H1 (cell line): ENCODE results near the gene KLHL17. TPM values are rescaled to one million over a fixed set of nuclear protein-coding genes. Genes with fewer than 3 reads are reported as not detected.

Experiments
- CTCF ChIA-PET: fragments of 300-600 bp; sonication (Branson Sonifier 250); formaldehyde crosslinking; loops from one replicate; lab custom pipeline; 2021; ENCODE audit not compliant: partially characterized antibody; lab: Charles Lee
- POLR2A ChIA-PET: fragments of 300-600 bp; sonication (Branson Sonifier 250); formaldehyde crosslinking; loops from one replicate; lab custom pipeline; 2021; ENCODE audit warnings: inconsistent platforms; ENCODE audit not compliant: partially characterized antibody; lab: Charles Lee
- DNase-seq, 2 experiments: peaks; one replicate each; pipeline versions ENCODE4 v3.0.0 to v3.0.0-alpha.2; 2010 to 2022; ENCODE audit warnings: low spot score in 2 of 2, low read depth in 1 of 2, mixed read lengths in 1 of 2
- FAIRE-seq: peaks from 2 replicates; lab custom pipeline; 2011; peaks lifted over from hg19 to GRCh38; lab: Jason Lieb, UNC
- H2AFZ ChIP-seq: 2 replicates; pipeline ENCODE4 v1.8.1; 2012; ENCODE audit warnings: low read length, inconsistent platforms
- H2AK5ac ChIP-seq: 2 replicates; pipeline ENCODE4 v1.6.1; 2013; ENCODE audit warnings: low read depth, low read length
- H2BK120ac ChIP-seq: replicated peaks from 2 replicates; pipeline ENCODE3; 2013; ENCODE audit warnings: low read depth, low read length, inconsistent platforms
- H2BK12ac ChIP-seq: 2 replicates; pipeline ENCODE4 v1.6.1; 2013; ENCODE audit warnings: low read depth, low read length
- H2BK15ac ChIP-seq: 2 replicates; pipeline ENCODE4 v1.6.1; 2013; ENCODE audit warnings: low read length
- H2BK20ac ChIP-seq: 2 replicates; pipeline ENCODE4 v1.6.1; 2013; ENCODE audit warnings: low read length
- H2BK5ac ChIP-seq: 2 replicates; pipeline ENCODE4 v1.6.1; 2013; ENCODE audit warnings: low read depth, low read length
- H3K14ac ChIP-seq: 2 replicates; pipeline ENCODE4 v1.6.1; 2013; ENCODE audit warnings: inconsistent platforms; ENCODE audit not compliant: insufficient read length
- H3K18ac ChIP-seq: 2 replicates; pipeline ENCODE4 v1.6.1; 2013; ENCODE audit warnings: low read length; ENCODE audit errors: extremely low read depth
- H3K23ac ChIP-seq: 2 replicates; pipeline ENCODE4 v1.6.1; 2013; ENCODE audit warnings: inconsistent platforms; ENCODE audit not compliant: insufficient read length
- H3K23me2 ChIP-seq: 2 replicates; pipeline ENCODE4 v1.6.1; 2013; ENCODE audit warnings: low read depth, low read length
- H3K27ac ChIP-seq: 2 replicates; pipeline ENCODE4 v1.6.1; 2011; ENCODE audit warnings: low read depth, low read length, inconsistent platforms
- H3K27me3 ChIP-seq, 4 experiments: replicated peaks in 1 of 4; 1 replicate in 1 of 4; 2 replicates in 3 of 4; pipeline versions ENCODE4 v1.6.1 to v1.8.1; 2011 to 2013; ENCODE audit warnings: low read length in 3 of 4, mild to moderate bottlenecking in 3 of 4, inconsistent platforms in 2 of 4, mixed read lengths in 2 of 4, moderate library complexity in 1 of 4; ENCODE audit not compliant: control insufficient read depth in 3 of 4, insufficient read depth in 3 of 4; ENCODE audit errors: extremely low read depth in 1 of 4
- H3K36me3 ChIP-seq, 4 experiments: 2 replicates each; pipeline versions ENCODE4 v1.6.1 to v1.8.1; 2011 to 2013; ENCODE audit warnings: mild to moderate bottlenecking in 4 of 4, low read length in 3 of 4, moderate library complexity in 2 of 4, control low read depth in 1 of 4, inconsistent platforms in 1 of 4; ENCODE audit not compliant: insufficient read depth in 4 of 4, control insufficient read depth in 2 of 4
- H3K4ac ChIP-seq: replicated peaks from 2 replicates; pipeline ENCODE3; 2013; ENCODE audit warnings: low read length, low read depth, mixed read lengths, inconsistent platforms; ENCODE audit not compliant: insufficient read length
- H3K4me1 ChIP-seq, 4 experiments: replicated peaks in 1 of 4; 1 replicate in 1 of 4; 2 replicates in 3 of 4; pipeline versions ENCODE4 v1.6.1 to v1.8.1; 2011 to 2013; ENCODE audit warnings: low read length in 3 of 4, inconsistent platforms in 2 of 4, mixed read lengths in 1 of 4; ENCODE audit not compliant: insufficient read depth in 4 of 4, control insufficient read depth in 3 of 4
- H3K4me2 ChIP-seq, 2 experiments: 2 replicates each; pipeline versions ENCODE4 v1.6.1 to v1.8.1; 2011 to 2013; ENCODE audit warnings: low read depth in 2 of 2, low read length in 2 of 2, control low read depth in 1 of 2, inconsistent platforms in 1 of 2, mild to moderate bottlenecking in 1 of 2; ENCODE audit not compliant: insufficient read depth in 1 of 2
- H3K4me3 ChIP-seq, 4 experiments: fragments of 200-600, 300-600 bp in 1 of 4; sonication (generic), shearing (Covaris generic), sonication (Bioruptor Twin) in 1 of 4; 2 replicates each; pipeline versions ENCODE4 v1.5.1 to v1.8.1; 2011 to 2016; ENCODE audit warnings: low read length in 4 of 4, low read depth in 3 of 4, control low read depth in 2 of 4, inconsistent platforms in 2 of 4, mild to moderate bottlenecking in 2 of 4, mixed read lengths in 1 of 4, moderate library complexity in 1 of 4; ENCODE audit not compliant: insufficient read depth in 2 of 4; ENCODE audit errors: extremely low read depth in 1 of 4
- H3K56ac ChIP-seq: replicated peaks from 2 replicates; pipeline ENCODE3; 2013; ENCODE audit warnings: low read depth, mild to moderate bottlenecking, mixed read lengths, low read length, inconsistent platforms; ENCODE audit not compliant: insufficient read length
- H3K79me1 ChIP-seq: 2 replicates; pipeline ENCODE4 v1.6.1; 2013; ENCODE audit warnings: low read depth, low read length, control low read depth
- H3K79me2 ChIP-seq, 2 experiments: 2 replicates each; pipeline versions ENCODE4 v1.6.1 to v1.8.1; 2012 to 2013; ENCODE audit warnings: low read length in 2 of 2, mild to moderate bottlenecking in 2 of 2, inconsistent platforms in 1 of 2; ENCODE audit not compliant: insufficient read depth in 2 of 2, control insufficient read depth in 1 of 2
- H3K9ac ChIP-seq, 4 experiments: replicated peaks in 1 of 4; 1 replicate in 1 of 4; 2 replicates in 3 of 4; pipeline versions ENCODE4 v1.6.1 to v1.8.1; 2011 to 2013; ENCODE audit warnings: low read depth in 3 of 4, low read length in 3 of 4, control low read depth in 2 of 4, mild to moderate bottlenecking in 2 of 4, moderate library complexity in 2 of 4, inconsistent platforms in 1 of 4; ENCODE audit errors: extremely low read depth in 1 of 4
- H3K9me3 ChIP-seq, 2 experiments: 2 replicates each; pipeline versions ENCODE4 v1.6.1 to v1.8.1; 2012 to 2013; ENCODE audit warnings: mild to moderate bottlenecking in 2 of 2, moderate library complexity in 2 of 2, control low read depth in 1 of 2, inconsistent platforms in 1 of 2, low read depth in 1 of 2, low read length in 1 of 2, mixed read lengths in 1 of 2; ENCODE audit not compliant: insufficient read depth in 2 of 2
- H4K20me1 ChIP-seq, 2 experiments: replicated peaks in 1 of 2; 2 replicates each; pipeline versions ENCODE3 to v1.8.1; 2011 to 2013; ENCODE audit warnings: inconsistent platforms in 2 of 2, low read length in 2 of 2, mild to moderate bottlenecking in 1 of 2; ENCODE audit not compliant: insufficient read depth in 2 of 2, control insufficient read depth in 1 of 2
- H4K5ac ChIP-seq: 2 replicates; pipeline ENCODE4 v1.6.1; 2013; ENCODE audit warnings: low read length, low read depth, mixed read lengths, inconsistent platforms; ENCODE audit not compliant: insufficient read length
- H4K8ac ChIP-seq: 2 replicates; pipeline ENCODE4 v1.8.0; 2013; ENCODE audit warnings: mild to moderate bottlenecking, moderate library complexity, low read length, inconsistent platforms; ENCODE audit not compliant: insufficient read depth; ENCODE audit errors: extremely low read depth
- H4K91ac ChIP-seq: replicated peaks from 2 replicates; pipeline ENCODE3; 2013; ENCODE audit warnings: low read length, mixed read lengths, inconsistent platforms; ENCODE audit not compliant: insufficient read length
- ATF2 ChIP-seq: IDR thresholded peaks from 2 replicates; pipeline ENCODE4 v1.6.1; 2012; ENCODE audit warnings: low read length, inconsistent platforms
- CBX8 ChIP-seq: fragments of 300-800, 300-1000 bp; sonication (generic); IDR thresholded peaks from 2 replicates; pipeline ENCODE4 v1.7.1; 2016; ENCODE audit warnings: low read depth, low read length, borderline replicate concordance
- HDAC6 ChIP-seq: IDR thresholded peaks from one replicate; pipeline ENCODE4 v1.7.1; 2012; ENCODE audit warnings: low read depth, mild to moderate bottlenecking, inconsistent platforms, low read length, moderate library complexity
- JUND ChIP-seq: IDR thresholded peaks from 2 replicates; pipeline ENCODE4 v1.6.1; 2011; ENCODE audit warnings: mild to moderate bottlenecking, improper control_type of control experiment, low read length
- NANOG ChIP-seq: IDR thresholded peaks from 2 replicates; pipeline ENCODE4 v1.6.1; 2011; ENCODE audit warnings: low read length, low read depth, mild to moderate bottlenecking, inconsistent platforms; ENCODE audit not compliant: insufficient read depth, poor library complexity, severe bottlenecking
- POLR2A ChIP-seq, 2 experiments: IDR thresholded peaks; 1 replicate in 1 of 2; 2 replicates in 1 of 2; pipeline ENCODE4 v1.6.1; 2011; ENCODE audit warnings: low read depth in 2 of 2, low read length in 2 of 2, mild to moderate bottlenecking in 2 of 2; ENCODE audit errors: control extremely low read depth in 1 of 2
- RAD21 ChIP-seq, 2 experiments: IDR thresholded peaks in 1 of 2; conservative IDR thresholded peaks in 1 of 2; 2 replicates each; pipeline ENCODE4 v1.6.1; 2011; ENCODE audit warnings: low read depth in 2 of 2, low read length in 2 of 2, improper control_type of control experiment in 1 of 2, inconsistent platforms in 1 of 2, mild to moderate bottlenecking in 1 of 2, moderate library complexity in 1 of 2
- SIN3A ChIP-seq, 2 experiments: IDR thresholded peaks in 1 of 2; conservative IDR thresholded peaks in 1 of 2; 2 replicates each; pipeline ENCODE4 v1.6.1; 2011 to 2012; ENCODE audit warnings: low read length in 2 of 2, improper control_type of control experiment in 1 of 2, low read depth in 1 of 2, mild to moderate bottlenecking in 1 of 2
- SP1 ChIP-seq: IDR thresholded peaks from 2 replicates; pipeline ENCODE4 v1.6.1; 2011; ENCODE audit warnings: low read depth, low read length
- SP4 ChIP-seq: IDR thresholded peaks from 2 replicates; pipeline ENCODE4 v1.6.1; 2012; ENCODE audit warnings: low read length, inconsistent platforms
- YY1 ChIP-seq: IDR thresholded peaks from 2 replicates; pipeline ENCODE4 v1.6.1; 2011; ENCODE audit warnings: low read depth, mild to moderate bottlenecking, low read length
- WGBS, 2 experiments: shearing (Covaris generic) in 1 of 2; methylation state at CpG; one replicate each; pipeline versions ENCODE4 v1.1.6 to v1.1.7; 2013 to 2015; ENCODE audit warnings: low lambda C conversion rate in 2 of 2, mixed read lengths in 2 of 2, inconsistent platforms in 1 of 2, low coverage in 1 of 2, missing lambda C conversion rate in 1 of 2; ENCODE audit not compliant: insufficient replicate concordance in 2 of 2, insufficient coverage in 1 of 2, insufficient read length in 1 of 2; ENCODE audit errors: extremely low coverage in 1 of 2, missing lambda C conversion rate in 1 of 2; 5-methylcytosine and 5-hydroxymethylcytosine counted together
- polyA plus RNA-seq, 7 experiments: library from polyadenylated mRNA; depleted of rRNA in 3 of 7; stranded (reverse) in 5 of 7; unstranded in 2 of 7; fragments of >200 nt in 5 of 7; fragments of 200-250 nt in 2 of 7; gene quantifications; 1 replicate in 5 of 7; 2 replicates in 1 of 7; 4 replicates in 1 of 7; pipeline versions ENCODE4 v1.2.1 to v1.2.3, GENCODE V29; 2011 to 2013; ENCODE audit warnings: missing spikeins in 2 of 7, mixed read lengths in 2 of 7
- total RNA-seq: library from RNA; stranded (reverse); fragmentation: NEBNext Ultra II Directional; extraction: Animal tissue kit (Norgen Biotek cat#: 25700); gene quantifications from 2 replicates; pipeline ENCODE4 v1.2.1, GENCODE V29; 2021
- TF ChIP-seq, protein P1 (sequence below): IDR thresholded peaks from 2 replicates; pipeline ENCODE4 v1.6.1; 2011; ENCODE audit warnings: low read depth, mild to moderate bottlenecking, low read length; ENCODE audit not compliant: insufficient read depth

KLHL17 gene
- total and polyA plus RNA-seq, 2 of the 8 experiments (the other 6 are each of a cell fraction or from before 2014, with no cell fraction given) = 32.6 to 36.1 TPM

GRCh38 chr1:914891-915280 is 45.5 kb upstream of the KLHL17 start:
- Histone ChIP-seq H3K4me3 (no peak overlapping the region), H4K91ac (no peak overlapping the region), H3K23ac (no peak overlapping the region), H3K79me1 (no peaks in the 10 kb centered on the region), H3K4me2 (no peak overlapping the region), H2BK5ac (no peak overlapping the region), H2AK5ac (no peak overlapping the region), H4K5ac (no peak overlapping the region), H3K9ac (no peak overlapping the region), H3K18ac (no peak overlapping the region), H4K20me1 (peaks cover 5 to 11% of the 10 kb centered on the region in 2 experiments), H3K56ac (no peak overlapping the region), H2AFZ (no peak overlapping the region), H3K36me3 (no peaks in the 10 kb centered on the region), H3K4me1 (no peaks in the 10 kb centered on the region), H2BK15ac (no peak overlapping the region), H3K14ac (no peak overlapping the region), H3K79me2 (no peaks in the 10 kb centered on the region), H3K9me3 (no peaks in the 10 kb centered on the region; a peak in 1 of 4 replicates), H3K4ac (no peak overlapping the region), H4K8ac (no peak overlapping the region), H2BK120ac (no peak overlapping the region), H2BK12ac (no peak overlapping the region), H3K23me2 (no peaks in the 10 kb centered on the region), H2BK20ac (no peak overlapping the region), H3K27me3 (peaks cover 6 to 89% (median 62%) of the 10 kb centered on the region in 4 experiments), H3K27ac (no peak overlapping the region)
- no peak for DNase-seq
- ChIA-PET CTCF (interaction anchor here (0.6 to 1.7 kb wide), 3 partner anchors 9 to 47 kb away, joined by 3 to 4 read pairs (median 4); no protein-coding TSS in a partner anchor), POLR2A (interaction anchor here (1.2 kb wide), 1 partner anchor 10 kb away, joined by 4 read pairs; no protein-coding TSS in a partner anchor)
- 91% methylated on average over 4 of the region's 6 CpGs; no CpG with 5 or more reads in 1 of the 2 experiments for WGBS, 2 experiments
- FAIRE-seq = no peak
- no peak for TF ChIP-seq SIN3A (conservative IDR thresholded peaks at IDR 0.05 in 1 of 2, IDR thresholded peaks at IDR 0.05 in 1 of 2; ENCODE audit: low read depth in 1 of 2, low read length in 2 of 2)
- TF ChIP-seq HDAC6 = no peak
- no peak for TF ChIP-seq RAD21 (IDR thresholded peaks at IDR 0.05 in 1 of 2, conservative IDR thresholded peaks at IDR 0.05 in 1 of 2; ENCODE audit: low read depth in 2 of 2, low read length in 2 of 2)
- TF ChIP-seq, protein P1, sequence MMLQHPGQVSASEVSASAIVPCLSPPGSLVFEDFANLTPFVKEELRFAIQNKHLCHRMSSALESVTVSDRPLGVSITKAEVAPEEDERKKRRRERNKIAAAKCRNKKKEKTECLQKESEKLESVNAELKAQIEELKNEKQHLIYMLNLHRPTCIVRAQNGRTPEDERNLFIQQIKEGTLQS = no peak
- TF ChIP-seq JUND = no peak
- no peak for TF ChIP-seq SP4
- no peak for TF ChIP-seq CBX8
- no peak for TF ChIP-seq SP1
- no peak for TF ChIP-seq NANOG
- no peak for TF ChIP-seq YY1
- no peak for TF ChIP-seq POLR2A (IDR thresholded peaks at IDR 0.05; ENCODE audit: control extremely low read depth in 1 of 2, low read depth in 2 of 2, low read length in 2 of 2)
- TF ChIP-seq ATF2 = no peak
